Hair follicular keratinocyte (primary cell): ENCODE measurements around the gene FRA10AC1. TPM values are rescaled to one million over a fixed set of nuclear protein-coding genes. Genes with fewer than 3 reads are reported as not detected.

Experiments used
- total RNA-seq: library from RNA; depleted of rRNA; stranded (reverse); fragments of >200 nt; gene quantifications from 2 replicates; pipeline ENCODE4 v1.2.3, GENCODE V29; 2015

Gene FRA10AC1, protein sequence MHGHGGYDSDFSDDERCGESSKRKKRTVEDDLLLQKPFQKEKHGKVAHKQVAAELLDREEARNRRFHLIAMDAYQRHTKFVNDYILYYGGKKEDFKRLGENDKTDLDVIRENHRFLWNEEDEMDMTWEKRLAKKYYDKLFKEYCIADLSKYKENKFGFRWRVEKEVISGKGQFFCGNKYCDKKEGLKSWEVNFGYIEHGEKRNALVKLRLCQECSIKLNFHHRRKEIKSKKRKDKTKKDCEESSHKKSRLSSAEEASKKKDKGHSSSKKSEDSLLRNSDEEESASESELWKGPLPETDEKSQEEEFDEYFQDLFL
- total RNA-seq = 3.7 and 6.0 TPM in 2 replicates

DNA sequence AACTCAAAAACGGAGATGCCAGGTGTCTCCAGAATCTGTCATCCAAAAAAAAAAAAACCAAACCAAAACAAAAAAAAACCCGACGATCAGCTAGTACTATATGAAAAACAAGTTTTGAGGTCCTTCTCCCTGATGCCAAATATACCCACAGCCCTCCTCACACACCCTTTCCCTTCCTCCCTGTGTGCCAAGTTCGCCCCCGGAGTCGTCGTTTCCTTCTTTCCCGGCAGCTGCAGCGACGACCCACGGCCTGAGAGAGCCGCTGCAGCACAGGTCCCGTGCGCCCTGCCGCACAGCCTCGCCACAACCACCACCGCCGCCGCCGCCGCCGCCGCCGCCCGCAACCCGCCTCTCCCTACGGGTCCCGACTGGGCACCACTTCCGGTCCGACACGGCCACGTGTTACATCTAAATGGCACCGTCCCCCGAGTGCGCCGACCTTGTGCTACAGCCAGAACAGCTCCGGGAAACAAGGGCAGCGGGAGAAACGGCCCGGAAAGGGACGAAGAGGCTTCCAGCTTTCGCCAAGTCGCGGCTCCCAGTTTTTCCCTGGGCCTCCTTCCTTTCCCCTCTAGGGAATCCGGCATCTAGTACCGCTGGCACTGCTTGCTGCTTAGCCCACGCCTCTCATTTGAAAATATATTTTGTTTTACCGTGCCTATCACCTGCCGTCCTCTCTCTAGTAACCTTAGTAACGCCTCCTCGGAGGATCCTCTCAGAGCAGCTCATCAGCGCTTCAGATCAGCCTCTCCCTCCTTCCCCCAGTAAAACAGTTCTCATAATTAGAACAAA lies at the start of gene FRA10AC1:
Gene FRA10AC1, minus strand, starts transcription at position 383 of the 792 bp plus-strand sequence. CDS start 2,486 bp downstream, outside the sequence.

Other genes starting within 250 kb of the FRA10AC1 start
- gene MYOF, start 220.3 kb downstream of the FRA10AC1 start, total RNA-seq = 116 and 123 TPM in 2 replicates
- 22.7 and 63.8 TPM in 2 replicates for gene CEP55, start 206.0 kb downstream of the FRA10AC1 start, total RNA-seq
- not detected in 2 replicates for gene FFAR4, start 135.9 kb downstream of the FRA10AC1 start, total RNA-seq
- gene RBP4, start 101.4 kb downstream of the FRA10AC1 start, total RNA-seq = not detected in 2 replicates
- gene PDE6C, start 90.1 kb downstream of the FRA10AC1 start, total RNA-seq = not detected in 2 replicates
- not detected in 2 replicates for gene LGI1, start 55.3 kb upstream of the FRA10AC1 start, total RNA-seq
- 3.1 and 6.0 TPM in 2 replicates for gene SLC35G1, start 191.4 kb upstream of the FRA10AC1 start, total RNA-seq